ENCODE data around the gene IL1RL2.

IL1RL2 gene

GRCh38 chr2:102258386-102259074 lies 71.7 kb downstream of the IL1RL2 start:
- TF ChIP-seq CTCF (IDR thresholded peaks at IDR 0.05; ENCODE audit: low read length) (no peak), EZH2 (IDR thresholded peaks at IDR 0.05; ENCODE audit: borderline replicate concordance, low read length) (no peak)
- Histone ChIP-seq H3K9ac (ENCODE audit: low read length) (no peak overlapping the region), H3K4me1 (ENCODE audit: insufficient read depth, low read length, severe bottlenecking) (no peaks in the 10 kb centered on the region), H3F3A (ENCODE audit: insufficient read depth, low read length) (no peaks in the 10 kb centered on the region), H4K20me1 (ENCODE audit: insufficient read depth, low read length) (no peaks in the 10 kb centered on the region), H3K4me2 (ENCODE audit: low read length) (no peak overlapping the region), H3K27ac (ENCODE audit: low read depth, low read length, poor library complexity, severe bottlenecking) (no peak overlapping the region), H3K36me3 (ENCODE audit: insufficient read depth, low read length) (no peaks in the 10 kb centered on the region), H3K4me3 (ENCODE audit: low read depth, low read length, poor library complexity, severe bottlenecking) (no peak overlapping the region), H3K27me3 (ENCODE audit: insufficient read depth, low read length) (no peaks in the 10 kb centered on the region), H3K79me2 (ENCODE audit: insufficient read depth, low read length) (no peaks in the 10 kb centered on the region), H2AFZ (ENCODE audit: low read length) (no peak overlapping the region), H3K9me2 (ENCODE audit: low read depth, low read length) (no peaks in the 10 kb centered on the region), H3K9me3 (ENCODE audit: low read length) (no peaks in the 10 kb centered on the region)

- H3K79me2 ChIP-seq (ENCODE audit: insufficient read depth, low read length): no peaks in the 10 kb centered on the region
- H3K4me3 ChIP-seq (ENCODE audit: low read depth, low read length, poor library complexity, severe bottlenecking): no peak overlapping the region
- no peak for TF ChIP-seq EZH2 (IDR thresholded peaks at IDR 0.05; ENCODE audit: borderline replicate concordance, low read length)
- no peak for TF ChIP-seq CTCF (IDR thresholded peaks at IDR 0.05; ENCODE audit: low read length)
- H3K4me2 ChIP-seq (ENCODE audit: low read length): no peak overlapping the region
- H3K27me3 ChIP-seq (ENCODE audit: insufficient read depth, low read length): no peaks in the 10 kb centered on the region
- H3K36me3 ChIP-seq (ENCODE audit: insufficient read depth, low read length): no peaks in the 10 kb centered on the region
- no peaks in the 10 kb centered on the region for H3K9me3 ChIP-seq (ENCODE audit: low read length)
- no peak overlapping the region for H3K9ac ChIP-seq (ENCODE audit: low read length)
- H2AFZ ChIP-seq (ENCODE audit: low read length): no peak overlapping the region
- no peaks in the 10 kb centered on the region for H3K9me2 ChIP-seq (ENCODE audit: low read depth, low read length)
- no peaks in the 10 kb centered on the region for H3K4me1 ChIP-seq (ENCODE audit: insufficient read depth, low read length, severe bottlenecking)
- H3K27ac ChIP-seq (ENCODE audit: low read depth, low read length, poor library complexity, severe bottlenecking): no peak overlapping the region
- H3F3A ChIP-seq (ENCODE audit: insufficient read depth, low read length): no peaks in the 10 kb centered on the region
- H4K20me1 ChIP-seq (ENCODE audit: insufficient read depth, low read length): no peaks in the 10 kb centered on the region
Measured at GRCh38 chr2:102261467-102262135, 74.8 kb downstream of the IL1RL2 start.

GRCh38 chr2:102262216-102263129 lies 75.7 kb downstream of the IL1RL2 start:
- H3K4me3 ChIP-seq (ENCODE audit: low read depth, low read length, poor library complexity, severe bottlenecking): no peak overlapping the region
- no peaks in the 10 kb centered on the region for H3K9me3 ChIP-seq (ENCODE audit: low read length)
- H4K20me1 ChIP-seq (ENCODE audit: insufficient read depth, low read length): no peaks in the 10 kb centered on the region
- no peaks in the 10 kb centered on the region for H3K9me2 ChIP-seq (ENCODE audit: low read depth, low read length)
- no peaks in the 10 kb centered on the region for H3K4me1 ChIP-seq (ENCODE audit: insufficient read depth, low read length, severe bottlenecking)
- H3K79me2 ChIP-seq (ENCODE audit: insufficient read depth, low read length): no peaks in the 10 kb centered on the region
- TF ChIP-seq CTCF (IDR thresholded peaks at IDR 0.05; ENCODE audit: low read length): no peak
- TF ChIP-seq EZH2 (IDR thresholded peaks at IDR 0.05; ENCODE audit: borderline replicate concordance, low read length): no peak
- no peak overlapping the region for H2AFZ ChIP-seq (ENCODE audit: low read length)
- H3K27ac ChIP-seq (ENCODE audit: low read depth, low read length, poor library complexity, severe bottlenecking): no peak overlapping the region
- no peak overlapping the region for H3K4me2 ChIP-seq (ENCODE audit: low read length)
- no peaks in the 10 kb centered on the region for H3F3A ChIP-seq (ENCODE audit: insufficient read depth, low read length)
- no peak overlapping the region for H3K9ac ChIP-seq (ENCODE audit: low read length)
- no peaks in the 10 kb centered on the region for H3K36me3 ChIP-seq (ENCODE audit: insufficient read depth, low read length)
- H3K27me3 ChIP-seq (ENCODE audit: insufficient read depth, low read length): no peaks in the 10 kb centered on the region

Measured in OCI-LY1 (cell line).